ENCODE data around the gene RBM12. TPM values are rescaled to one million over a fixed set of nuclear protein-coding genes. Genes with fewer than 3 reads are reported as not detected.

The RBM12 gene
- total RNA-seq, 1 donor from 2014 or later, result 147 TPM

GRCh38 chr20:35620818-35621559, 43.7 kb downstream of the RBM12 start:
- Mint-ChIP-seq H3K9me3 (ENCODE audit: unreplicated experiment) (peaks cover 8% of the 10 kb centered on the region), H3K27ac (ENCODE audit: unreplicated experiment) (no peak overlapping the region), H3K27me3 (ENCODE audit: unreplicated experiment) (peaks cover 7% of the 10 kb centered on the region), H3K36me3 (ENCODE audit: unreplicated experiment) (no peaks in the 10 kb centered on the region), H3K4me3 (ENCODE audit: unreplicated experiment) (no peak overlapping the region), H3K4me1 (ENCODE audit: low read depth, unreplicated experiment) (peaks cover 7% of the 10 kb centered on the region)
- DNase-seq, result no peak
- TF ChIP-seq CTCF (IDR thresholded peaks at IDR 0.05; ENCODE audit: partially characterized antibody, unreplicated experiment), result no peak

- peaks cover 8% of the 10 kb centered on the region for H3K9me3 Mint-ChIP-seq (ENCODE audit: unreplicated experiment)
- peak; percentile 73 for TF ChIP-seq CTCF (IDR thresholded peaks at IDR 0.05; ENCODE audit: partially characterized antibody, unreplicated experiment)
- H3K4me3 Mint-ChIP-seq (ENCODE audit: unreplicated experiment), result peak overlapping the region; percentile 97
- DNase-seq, result peak; percentile 91
- H3K4me1 Mint-ChIP-seq (ENCODE audit: low read depth, unreplicated experiment), result peaks cover 7% of the 10 kb centered on the region
- peak overlapping the region; percentile 70 for H3K27ac Mint-ChIP-seq (ENCODE audit: unreplicated experiment)
- no peaks in the 10 kb centered on the region for H3K36me3 Mint-ChIP-seq (ENCODE audit: unreplicated experiment)
- H3K27me3 Mint-ChIP-seq (ENCODE audit: unreplicated experiment), result peaks cover 11% of the 10 kb centered on the region
Observed at GRCh38 chr20:35619196-35620095, 45.3 kb downstream of the RBM12 start.

GRCh38 chr20:35618263-35619131, 46.2 kb downstream of the RBM12 start:
- Mint-ChIP-seq H3K9me3 (ENCODE audit: unreplicated experiment) (peaks cover 8% of the 10 kb centered on the region), H3K4me1 (ENCODE audit: low read depth, unreplicated experiment) (peaks cover 7% of the 10 kb centered on the region), H3K4me3 (ENCODE audit: unreplicated experiment) (peak overlapping the region; percentile 97), H3K27me3 (ENCODE audit: unreplicated experiment) (peaks cover 11% of the 10 kb centered on the region), H3K27ac (ENCODE audit: unreplicated experiment) (peak overlapping the region; percentile 81), H3K36me3 (ENCODE audit: unreplicated experiment) (no peaks in the 10 kb centered on the region)
- DNase-seq, result no peak
- no peak for TF ChIP-seq CTCF (IDR thresholded peaks at IDR 0.05; ENCODE audit: partially characterized antibody, unreplicated experiment)

GRCh38 chr20:35617397-35618262, 47.1 kb downstream of the RBM12 start:
- H3K27ac Mint-ChIP-seq (ENCODE audit: unreplicated experiment), result no peak overlapping the region
- H3K4me3 Mint-ChIP-seq (ENCODE audit: unreplicated experiment), result peak overlapping the region; percentile 97
- H3K36me3 Mint-ChIP-seq (ENCODE audit: unreplicated experiment), result no peaks in the 10 kb centered on the region
- peaks cover 7% of the 10 kb centered on the region for H3K4me1 Mint-ChIP-seq (ENCODE audit: low read depth, unreplicated experiment)
- no peak for TF ChIP-seq CTCF (IDR thresholded peaks at IDR 0.05; ENCODE audit: partially characterized antibody, unreplicated experiment)
- H3K9me3 Mint-ChIP-seq (ENCODE audit: unreplicated experiment), result peaks cover 8% of the 10 kb centered on the region
- DNase-seq, result peak; percentile 51
- peaks cover 11% of the 10 kb centered on the region for H3K27me3 Mint-ChIP-seq (ENCODE audit: unreplicated experiment)

Data from glutamatergic neuron (in vitro differentiated cells).